ENCODE measurements around the gene RASD2. TPM values are rescaled to one million over a fixed set of nuclear protein-coding genes. Genes with fewer than 3 reads are reported as not detected.

RASD2 gene
- total RNA-seq, 1 donor from 2014 or later, result 0.16 TPM

GRCh38 chr22:35537232-35537631, 3.4 kb upstream of the RASD2 start:
- DNase-seq (ENCODE audit: low read depth), result no peak
- no peaks in the 10 kb centered on the region for H3K79me2 ChIP-seq (ENCODE audit: insufficient read depth, low read length)
- Mint-ChIP-seq H3K36me3 (ENCODE audit: low read depth, unreplicated experiment) (no peaks in the 10 kb centered on the region), H3K4me1 (ENCODE audit: low read depth, unreplicated experiment) (peaks cover 2% of the 10 kb centered on the region), H3K27ac (ENCODE audit: unreplicated experiment) (no peak overlapping the region), H3K4me3 (ENCODE audit: unreplicated experiment) (no peak overlapping the region), H3K9me3 (ENCODE audit: unreplicated experiment) (peaks cover 2% of the 10 kb centered on the region), H3K27me3 (ENCODE audit: low read depth, unreplicated experiment) (peaks cover 35% of the 10 kb centered on the region)
- H3K4me1 ChIP-seq (ENCODE audit: insufficient read depth, low read length), result peaks cover 14% of the 10 kb centered on the region
- TF ChIP-seq EZH2 (IDR thresholded peaks at IDR 0.05; ENCODE audit: insufficient read depth, low read length) (no peak), CTCF (IDR thresholded peaks at IDR 0.05; ENCODE audit: insufficient read depth, low read depth, low read length) (no peak)
- no peak overlapping the region for H3K4me3 ChIP-seq (ENCODE audit: insufficient read depth, low read depth, low read length)
- H3K9ac ChIP-seq (ENCODE audit: low read length), result no peak overlapping the region
- H3K27me3 ChIP-seq (ENCODE audit: insufficient read depth, low read length), result peaks cover 20% of the 10 kb centered on the region
- H3K4me2 ChIP-seq (ENCODE audit: low read length), result no peak overlapping the region
- peaks cover 3% of the 10 kb centered on the region for H3K9me3 ChIP-seq (ENCODE audit: insufficient read depth, low read depth, low read length)
- no peak overlapping the region for H2AFZ ChIP-seq (ENCODE audit: low read depth, low read length)
- FAIRE-seq, result no peak
- H4K20me1 ChIP-seq (ENCODE audit: insufficient read depth, low read length), result peaks cover 3% of the 10 kb centered on the region
- no peaks in the 10 kb centered on the region for H3K36me3 ChIP-seq (ENCODE audit: insufficient read depth, low read length)
- H3K27ac ChIP-seq (ENCODE audit: low read depth, low read length), result no peak overlapping the region

GRCh38 chr22:35538801-35539321, 1.8 kb upstream of the RASD2 start:
- H3K4me3 Mint-ChIP-seq (ENCODE audit: unreplicated experiment), result no peak overlapping the region

More at GRCh38 chr22:35538801-35539321, 1.8 kb upstream of the RASD2 start:
- Histone ChIP-seq H3K4me3 (ENCODE audit: insufficient read depth, low read depth, low read length) (no peak overlapping the region), H3K27me3 (ENCODE audit: insufficient read depth, low read length) (peaks cover 35% of the 10 kb centered on the region), H2AFZ (ENCODE audit: low read depth, low read length) (no peak overlapping the region), H3K9me3 (ENCODE audit: insufficient read depth, low read depth, low read length) (no peaks in the 10 kb centered on the region), H3K27ac (ENCODE audit: low read depth, low read length) (no peak overlapping the region), H3K4me1 (ENCODE audit: insufficient read depth, low read length) (peaks cover 16% of the 10 kb centered on the region), H3K79me2 (ENCODE audit: insufficient read depth, low read length) (no peaks in the 10 kb centered on the region), H3K9ac (ENCODE audit: low read length) (no peak overlapping the region), H3K36me3 (ENCODE audit: insufficient read depth, low read length) (no peaks in the 10 kb centered on the region), H4K20me1 (ENCODE audit: insufficient read depth, low read length) (peaks cover 3% of the 10 kb centered on the region), H3K4me2 (ENCODE audit: low read length) (no peak overlapping the region)
- FAIRE-seq (no peak), DNase-seq (ENCODE audit: low read depth) (no peak)
- TF ChIP-seq CTCF (IDR thresholded peaks at IDR 0.05; ENCODE audit: insufficient read depth, low read depth, low read length), result peak; percentile 52
- TF ChIP-seq EZH2 (IDR thresholded peaks at IDR 0.05; ENCODE audit: insufficient read depth, low read length), result no peak
- Mint-ChIP-seq H3K27me3 (ENCODE audit: low read depth, unreplicated experiment) (peaks cover 49% of the 10 kb centered on the region), H3K4me1 (ENCODE audit: low read depth, unreplicated experiment) (peaks cover 2% of the 10 kb centered on the region), H3K36me3 (ENCODE audit: low read depth, unreplicated experiment) (no peaks in the 10 kb centered on the region), H3K9me3 (ENCODE audit: unreplicated experiment) (peaks cover 2% of the 10 kb centered on the region), H3K27ac (ENCODE audit: unreplicated experiment) (peak overlapping the region; percentile 12)

Data from astrocyte (in vitro differentiated cells and primary cell).